ENCODE data around the gene FUT8. TPM values are rescaled to one million over a fixed set of nuclear protein-coding genes. Genes with fewer than 3 reads are reported as not detected.

Gene FUT8
- total RNA-seq, 1 experiment from 2014 or later: 42.3 TPM

- no peak overlapping the region for H3K9ac ChIP-seq (ENCODE audit: low read length)
- DNase-seq (ENCODE audit: low read depth, low spot score): no peak
- no peaks in the 10 kb centered on the region for H3K4me1 ChIP-seq (ENCODE audit: control insufficient read depth in 1 of 2, insufficient read depth in 2 of 2, low read length in 2 of 2)
- TF ChIP-seq JUND (IDR thresholded peaks at IDR 0.05) (no peak), ZBTB33 (IDR thresholded peaks at IDR 0.05; ENCODE audit: extremely low read depth, insufficient replicate concordance, low read length) (no peak), SRF (IDR thresholded peaks at IDR 0.05; ENCODE audit: low read depth) (no peak), ELF1 (IDR thresholded peaks at IDR 0.05; ENCODE audit: borderline replicate concordance, low read depth) (no peak), RAD21 (IDR thresholded peaks at IDR 0.05; ENCODE audit: low read depth) (no peak), POLR2AphosphoS5 (IDR thresholded peaks at IDR 0.05; ENCODE audit: low read depth, low read length) (no peak), EGR1 (IDR thresholded peaks at IDR 0.05; ENCODE audit: low read depth) (no peak), ZFX (IDR thresholded peaks at IDR 0.05) (no peak), CBX3 (IDR thresholded peaks at IDR 0.05; ENCODE audit: low read depth) (no peak), SP1 (IDR thresholded peaks at IDR 0.05; ENCODE audit: low read depth) (no peak), TCF7L2 (IDR thresholded peaks at IDR 0.05; ENCODE audit: borderline replicate concordance, extremely low read depth, insufficient read depth, insufficient read length) (no peak), ATF3 (IDR thresholded peaks at IDR 0.05) (no peak), MAX (IDR thresholded peaks at IDR 0.05) (no peak), REST (IDR thresholded peaks at IDR 0.05; ENCODE audit: low read depth) (no peak), SIN3A (IDR thresholded peaks at IDR 0.05; ENCODE audit: low read depth) (no peak), CEBPB (IDR thresholded peaks at IDR 0.05; ENCODE audit: low read depth) (no peak), EZH2phosphoT487 (IDR thresholded peaks at IDR 0.05; ENCODE audit: borderline replicate concordance) (no peak), ZNF274 (IDR thresholded peaks at IDR 0.05; ENCODE audit: low read depth, low read length) (no peak), CTCF (IDR thresholded peaks at IDR 0.05 in 2 of 3, conservative IDR thresholded peaks at IDR 0.05 in 1 of 3; ENCODE audit: borderline replicate concordance in 1 of 3, insufficient read depth in 1 of 3, low read depth in 2 of 3, low read length in 2 of 3) (no peak)
- ChIA-PET POLR2A (no interaction called here), CTCF (no interaction called here), RAD21 (ENCODE audit: low non-redundant PET in 1 of 2, low total read pairs in 2 of 2, uncharacterized antibody in 2 of 2, unreplicated experiment in 2 of 2) (no interaction called here)
- ATAC-seq: no peak
- no peaks in the 10 kb centered on the region for H3K27me3 ChIP-seq (ENCODE audit: insufficient read depth, low read length)
- H3K9me3 ChIP-seq (ENCODE audit: control insufficient read depth in 1 of 2, insufficient read depth in 1 of 2, low read depth in 1 of 2, low read length in 2 of 2): no peaks in the 10 kb centered on the region
- H3K4me2 ChIP-seq (ENCODE audit: low read length): no peak overlapping the region
- intact Hi-C loops (cut with micrococcal nuclease): no loop called here
- H3K27ac ChIP-seq (ENCODE audit: low read depth, low read length): no peak overlapping the region
- H3K36me3 ChIP-seq (ENCODE audit: control insufficient read depth in 1 of 2, insufficient read depth in 2 of 2, low read length in 2 of 2): no peaks in the 10 kb centered on the region
- no peaks in the 10 kb centered on the region for H3K79me2 ChIP-seq (ENCODE audit: insufficient read depth, low read length)
- H4K20me1 ChIP-seq (ENCODE audit: insufficient read depth): no peaks in the 10 kb centered on the region
- no peak overlapping the region for H2AFZ ChIP-seq (ENCODE audit: low read depth, low read length, poor library complexity, severe bottlenecking)
- H3K4me3 ChIP-seq (replicated peaks in 1 of 2; ENCODE audit: low read depth in 1 of 2, low read length in 2 of 2): no peak overlapping the region
- H3K9me2 ChIP-seq (ENCODE audit: insufficient read depth): no peaks in the 10 kb centered on the region
- no TSS peak for BruUV-seq (replicated peaks)
Measured at GRCh38 chr14:65772921-65773574, 360.5 kb downstream of the FUT8 start.

Data from HCT116 (cell line).